GM12878 (cell line): ENCODE data around the gene OR7C2. TPM values are rescaled to one million over a fixed set of nuclear protein-coding genes. Genes with fewer than 3 reads are reported as not detected.

Experiments used
- ATAC-seq: fragments of 200-7000 bp; cut with Tn5 transposase; 3 replicates; pipeline ENCODE4 v1.9.1; 2020; ENCODE audit warnings: mild to moderate bottlenecking, moderate library complexity
- BruUV-seq: library from RNA; stranded (reverse); fragments of 400-500 nt; replicated peaks from 2 replicates; lab custom pipeline; 2021; lab: Mats Ljungman, UMichigan
- CTCF ChIA-PET: fragments of 300-600 bp; sonication (Branson Sonifier 250); formaldehyde crosslinking; extraction: SDS; loops from one replicate; lab custom pipeline; 2021; ENCODE audit warnings: inconsistent platforms; lab: Yijun Ruan, JAX
- POLR2A ChIA-PET: fragments of 350-600 bp; formaldehyde crosslinking; extraction: SDS; loops from one replicate; lab custom pipeline; 2021; ENCODE audit warnings: inconsistent platforms; lab: Charles Lee
- RAD21 ChIA-PET: fragments of 300-600 bp; sonication (Branson Sonifier 250); formaldehyde crosslinking; loops from one replicate; lab custom pipeline; 2023; ENCODE audit warnings: antibody characterized with exemption; ENCODE audit not compliant: unreplicated experiment; lab: Charles Lee
- SMC1A ChIA-PET: fragments of 300-600 bp; sonication (Branson Sonifier 250); formaldehyde crosslinking; loops from one replicate; lab custom pipeline; 2023; ENCODE audit not compliant: unreplicated experiment, uncharacterized antibody; lab: Charles Lee
- DNase-seq: peaks from one replicate; pipeline ENCODE4 v3.0.0-alpha.2; 2011; ENCODE audit warnings: low read depth, low spot score
- FAIRE-seq: peaks from 3 replicates; lab custom pipeline; 2011; peaks lifted over from hg19 to GRCh38; lab: Jason Lieb, UNC
- H2AFZ ChIP-seq: 2 replicates; pipeline ENCODE4 v1.6.0; 2011; ENCODE audit warnings: low read depth, low read length, control low read depth; ENCODE audit not compliant: control insufficient read depth
- H3K27ac ChIP-seq: 2 replicates; pipeline ENCODE4 v1.5.1; 2011; ENCODE audit warnings: control low read depth; ENCODE audit not compliant: control insufficient read depth, insufficient read depth
- H3K27me3 ChIP-seq, 2 experiments: replicated peaks in 1 of 2; 2 replicates each; pipeline versions ENCODE4 v1.6.0 to v1.6.1; 2011; ENCODE audit warnings: low read length in 1 of 2; ENCODE audit not compliant: control insufficient read depth in 2 of 2, insufficient read depth in 2 of 2
- H3K36me3 ChIP-seq, 2 experiments: 2 replicates each; pipeline ENCODE4 v1.5.1; 2011; ENCODE audit warnings: low read length in 1 of 2; ENCODE audit not compliant: control insufficient read depth in 2 of 2, insufficient read depth in 2 of 2
- H3K4me1 ChIP-seq: 2 replicates; pipeline ENCODE4 v1.6.1; 2011; ENCODE audit warnings: mild to moderate bottlenecking, low read length, moderate library complexity, mixed read lengths; ENCODE audit not compliant: control insufficient read depth, insufficient read depth
- H3K4me2 ChIP-seq: 2 replicates; pipeline ENCODE4 v1.6.0; 2011; ENCODE audit warnings: control low read depth; ENCODE audit not compliant: control insufficient read depth, insufficient read depth
- H3K4me3 ChIP-seq: fragments of 200-600 bp; sonication (generic); 2 replicates; pipeline ENCODE4 v1.5.1; 2016
- H3K79me2 ChIP-seq: 2 replicates; pipeline ENCODE4 v1.6.0; 2011; ENCODE audit warnings: low read length; ENCODE audit not compliant: control insufficient read depth, insufficient read depth
- H3K9ac ChIP-seq: 2 replicates; pipeline ENCODE4 v1.8.0; 2011; ENCODE audit warnings: low read length, control low read depth, mixed read lengths; ENCODE audit not compliant: control insufficient read depth, insufficient read depth
- H3K9me3 ChIP-seq: replicated peaks from 3 replicates; pipeline ENCODE4 v1.5.1; 2011; ENCODE audit warnings: mild to moderate bottlenecking, low read length; ENCODE audit not compliant: control insufficient read depth, insufficient read depth
- H4K20me1 ChIP-seq: 2 replicates; pipeline ENCODE4 v1.6.0; 2011; ENCODE audit not compliant: control insufficient read depth, insufficient read depth
- ATF7 ChIP-seq: fragments of 450-650 bp; IDR thresholded peaks from 2 replicates; pipeline ENCODE4 v1.6.1; 2016; ENCODE audit warnings: low read depth, mild to moderate bottlenecking
- CHD4 ChIP-seq: fragments of 200-600 bp; sonication (generic); IDR thresholded peaks from 2 replicates; pipeline ENCODE4 v1.6.1; 2016; ENCODE audit warnings: mild to moderate bottlenecking
- ELK1 ChIP-seq: IDR thresholded peaks from 2 replicates; pipeline ENCODE4 v1.6.1; 2012; ENCODE audit warnings: low read depth, low read length, improper control_type of control experiment
- POU2F2 ChIP-seq: IDR thresholded peaks from 3 replicates; pipeline ENCODE4 v1.6.1; 2011; ENCODE audit warnings: low read depth, mild to moderate bottlenecking, low read length, borderline replicate concordance
- SPI1 ChIP-seq: IDR thresholded peaks from 2 replicates; pipeline ENCODE4 v1.6.1; 2011; ENCODE audit warnings: low read depth, mild to moderate bottlenecking, low read length, moderate library complexity, borderline replicate concordance; ENCODE audit not compliant: insufficient read depth
- ZBTB4 ChIP-seq: fragments of 450-650 bp; formaldehyde crosslinking; IDR thresholded peaks from 2 replicates; pipeline ENCODE4 v1.4.0; 2022; ENCODE audit warnings: mild to moderate bottlenecking, moderate library complexity
- WGBS: methylation state at CpG from one replicate; pipeline ENCODE4 v1.1.6; 2016; ENCODE audit warnings: low lambda C conversion rate; ENCODE audit not compliant: insufficient replicate concordance, insufficient coverage; ENCODE audit errors: missing lambda C conversion rate; 5-methylcytosine and 5-hydroxymethylcytosine counted together
- in situ Hi-C: fragments of 300-500 bp; cut with MboI; formaldehyde crosslinking; loops from 9 replicates; pipeline ENCODE4 v1.14.3; 2018; ENCODE audit warnings: mixed read lengths
- intact Hi-C: fragments of 100-400 bp; cut with micrococcal nuclease; formaldehyde crosslinking; loops from one replicate; pipeline ENCODE4 v1.14.2; 2022; ENCODE audit not compliant: unreplicated experiment
- polyA plus RNA-seq, 11 experiments: library from polyadenylated mRNA; depleted of rRNA in 4 of 11; unstranded in 6 of 11; stranded (reverse) in 5 of 11; fragments of >200 nt; fragmentation: Nextera tagmentation in 4 of 11; fragmentation: Illumina TruSeq in 1 of 11; extraction: Ambion mirVana in 4 of 11; extraction: Trizol in 1 of 11; gene quantifications; 1 replicate in 1 of 11; 2 replicates in 10 of 11; pipeline versions ENCODE4 v1.2.1 to v1.2.3, GENCODE V29; 2011 to 2016; ENCODE audit warnings: inconsistent platforms in 2 of 11, missing spikeins in 2 of 11, low read depth in 1 of 11
- total RNA-seq, 4 experiments: library from RNA; depleted of rRNA in 3 of 4; stranded (reverse); fragments of >200 nt in 3 of 4; fragmentation: Illumina TruSeq in 1 of 4; extraction: Trizol in 1 of 4; gene quantifications; 2 replicates each; pipeline versions ENCODE4 v1.2.1 to v1.2.3, GENCODE V29; 2013 to 2021

Gene OR7C2
- total and polyA plus RNA-seq, 10 of the 15 experiments (the other 5 are each of a cell fraction or from before 2014, with no cell fraction given), result not detected

DNA sequence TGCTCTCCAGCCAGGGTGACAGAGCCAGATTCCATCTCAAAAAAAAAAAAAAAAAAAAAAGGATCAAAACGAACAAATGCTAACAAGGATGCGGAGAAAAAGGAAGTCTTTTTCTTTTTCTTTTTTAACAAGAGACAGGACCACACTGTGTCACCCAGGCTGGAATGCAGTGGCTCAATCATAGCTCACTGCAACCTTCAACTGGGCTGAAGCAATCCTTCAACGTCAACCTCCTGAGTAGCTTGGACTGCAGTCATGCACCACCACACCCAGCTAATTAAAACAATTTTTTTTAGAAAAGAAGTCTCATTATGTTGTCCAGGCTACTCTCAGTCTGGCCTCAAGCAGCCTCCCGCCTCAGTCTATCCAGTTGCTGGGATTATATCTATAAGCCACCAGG, 34.6 kb upstream of the OR7C2 start:
- H3K4me2 ChIP-seq, result no peak overlapping the region
- H2AFZ ChIP-seq, result no peak overlapping the region
- FAIRE-seq (no peak), ATAC-seq (no peak), DNase-seq (no peak)
- SMC1A ChIA-PET, result no interaction called here
- WGBS, result 42% methylated on average over 4 of the region's 4 CpGs
- intact Hi-C loops, result no loop called here
- RAD21 ChIA-PET, result no interaction called here
- H3K27ac ChIP-seq, result no peak overlapping the region
- no TSS peak for BruUV-seq
- H3K9ac ChIP-seq, result no peak overlapping the region
- CTCF ChIA-PET, result interaction anchor here (1.1 kb wide), 1 partner anchor 220 kb away, joined by 4 read pairs; no protein-coding TSS in a partner anchor
- no peaks in the 10 kb centered on the region for H3K36me3 ChIP-seq
- no peak overlapping the region for H3K4me3 ChIP-seq
- POLR2A ChIA-PET, result no interaction called here
- TF ChIP-seq SPI1 (no peak), ELK1 (no peak), CHD4 (no peak), ZBTB4 (no peak), POU2F2 (no peak), ATF7 (no peak)
- TF ChIP-seq, all 136 proteins: peak for 0
- in situ Hi-C loops, result no loop called here
- no peaks in the 10 kb centered on the region for H3K4me1 ChIP-seq
- no peaks in the 10 kb centered on the region for H3K9me3 ChIP-seq
- no peaks in the 10 kb centered on the region for H3K27me3 ChIP-seq
- no peaks in the 10 kb centered on the region for H3K79me2 ChIP-seq
- H4K20me1 ChIP-seq, result no peaks in the 10 kb centered on the region
